Lower leg skin (tissue), 3 donors: ENCODE results near the gene PLCG2.

Experiments
- CTCF ChIP-seq, 3 donors: fragments of 450-650 bp; IDR thresholded peaks; one replicate each; pipeline ENCODE4 v1.5.1; 2016; ENCODE audit warnings: antibody characterized with exemption in 3 of 3, mild to moderate bottlenecking in 3 of 3, moderate library complexity in 2 of 3
- POLR2A ChIP-seq, 2 donors: fragments of 450-650 bp; IDR thresholded peaks; one replicate each; pipeline ENCODE4 v1.6.1; 2016 to 2017; ENCODE audit warnings: antibody characterized with exemption in 2 of 2, mild to moderate bottlenecking in 1 of 2, moderate library complexity in 1 of 2

DNA sequence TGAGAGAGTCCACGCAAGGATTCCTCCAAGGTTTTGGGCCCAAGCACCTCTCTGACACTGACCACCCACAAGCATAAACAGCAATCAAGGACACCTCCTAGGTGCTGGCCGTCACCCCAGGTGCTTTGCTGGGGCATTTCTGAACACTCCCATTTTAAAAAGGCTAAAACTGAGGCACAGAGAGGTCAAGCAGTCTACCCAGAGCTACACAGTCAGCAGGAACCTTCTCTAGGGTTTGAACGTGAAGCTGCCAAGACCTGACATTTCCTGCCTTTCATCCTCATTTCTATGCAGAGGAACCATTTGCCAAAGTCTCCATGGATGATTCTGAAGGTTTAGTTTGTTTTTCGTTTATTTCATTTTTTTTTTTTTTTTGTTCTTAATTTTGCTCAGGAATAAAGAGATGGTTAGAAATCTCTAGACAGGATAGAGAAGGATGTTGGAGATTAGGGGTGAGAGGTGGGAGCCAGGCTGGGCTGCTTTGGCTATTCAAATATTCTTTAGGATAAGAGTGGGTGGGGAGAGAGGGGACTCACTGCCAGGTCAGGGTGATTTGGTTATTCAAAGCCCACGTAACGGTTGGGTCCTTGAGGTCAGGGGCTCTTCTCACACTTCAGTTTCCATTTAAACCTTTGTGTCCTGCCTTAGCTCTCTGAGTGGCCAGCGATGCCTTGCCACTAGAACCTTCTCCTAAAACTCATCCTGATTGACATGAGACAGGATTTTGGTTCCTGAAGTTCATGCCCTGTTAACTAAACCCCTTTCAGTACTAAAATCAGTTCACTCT, 6.2 kb downstream of the PLCG2 start:
- TF ChIP-seq CTCF (IDR thresholded peaks at IDR 0.05): no peak
- TF ChIP-seq POLR2A (IDR thresholded peaks at IDR 0.05): no peak
